K562 (cell line): ENCODE data around the gene KRT1. TPM values are rescaled to one million over a fixed set of nuclear protein-coding genes. Genes with fewer than 3 reads are reported as not detected.

Source experiments
- DMBX1 ChIP-seq: fragments of 250-450 bp; sonication (Bioruptor Pico); IDR thresholded peaks from 2 replicates; pipeline ENCODE4 v1.8.0; 2022; ENCODE audit warnings: inconsistent platforms, mild to moderate bottlenecking, moderate library complexity, borderline replicate concordance
- KAT8 ChIP-seq: fragments of 450-650 bp; IDR thresholded peaks from 2 replicates; pipeline ENCODE4 v1.6.1; 2016; ENCODE audit warnings: low read depth, mild to moderate bottlenecking
- MYC ChIP-seq, 2 experiments: fragments of 250-450 bp in 1 of 2; sonication (Bioruptor Pico) in 1 of 2; IDR thresholded peaks; 2 replicates each; pipeline versions ENCODE4 v1.5.1 to v1.6.1; 2012 to 2021; ENCODE audit warnings: low read depth in 2 of 2, borderline replicate concordance in 1 of 2, improper control_type of control experiment in 1 of 2, low read length in 1 of 2, mild to moderate bottlenecking in 1 of 2, moderate library complexity in 1 of 2
- NUFIP1 ChIP-seq: fragments of 450-650 bp; IDR thresholded peaks from 2 replicates; pipeline ENCODE4 v1.6.1; 2018; ENCODE audit not compliant: partially characterized antibody
- POLR2AphosphoS2 ChIP-seq: IDR thresholded peaks from 2 replicates; pipeline ENCODE4 v1.6.1; 2012; ENCODE audit warnings: low read length, improper control_type of control experiment
- RERE ChIP-seq: sonication (generic); formaldehyde crosslinking; IDR thresholded peaks from 2 replicates; pipeline ENCODE4 v1.8.0; 2023; ENCODE audit warnings: missing genetic modification reagents, mild to moderate bottlenecking, borderline replicate concordance
- TAF9B ChIP-seq: fragments of 450-650 bp; IDR thresholded peaks from 2 replicates; pipeline ENCODE4 v1.6.1; 2018; ENCODE audit warnings: mild to moderate bottlenecking; ENCODE audit not compliant: partially characterized antibody
- ZNF280A ChIP-seq: fragments of 450-650 bp; IDR thresholded peaks from 2 replicates; pipeline ENCODE4 v1.6.1; 2018; ENCODE audit warnings: mild to moderate bottlenecking, low read depth; ENCODE audit not compliant: partially characterized antibody
- ZNF766 ChIP-seq: fragments of 200-800 bp; sonication (Bioruptor generic); conservative IDR thresholded peaks from 2 replicates; pipeline ENCODE4 v1.6.1; 2016; ENCODE audit warnings: missing genetic modification characterization, missing compliant biosample characterization
- polyA plus RNA-seq, 8 experiments: library from polyadenylated mRNA; depleted of rRNA in 4 of 8; stranded (reverse) in 5 of 8; unstranded in 3 of 8; fragments of >200 nt; fragmentation: Nextera tagmentation in 2 of 8; fragmentation: Illumina TruSeq in 1 of 8; extraction: Ambion mirVana in 2 of 8; extraction: Trizol in 1 of 8; gene quantifications; 2 replicates each; pipeline versions ENCODE4 v1.2.1 to v1.2.3, GENCODE V29; 2011 to 2014; ENCODE audit warnings: inconsistent platforms in 1 of 8, missing spikeins in 1 of 8
- total RNA-seq, 7 experiments: library from RNA; depleted of rRNA in 6 of 7; stranded (reverse); fragments of >200 nt in 6 of 7; fragmentation: Illumina TruSeq in 2 of 7; extraction: Trizol in 2 of 7; gene quantifications; 2 replicates each; pipeline versions ENCODE4 v1.2.1 to v1.2.3, GENCODE V29; 2011 to 2021; ENCODE audit warnings: low replicate concordance in 1 of 7
- TF ChIP-seq, protein P1 (sequence below): fragments of 450-650 bp; IDR thresholded peaks from 2 replicates; pipeline ENCODE4 v1.7.1; 2018; ENCODE audit warnings: mild to moderate bottlenecking, low read depth; ENCODE audit not compliant: partially characterized antibody

KRT1 gene
- total and polyA plus RNA-seq, 9 of the 15 experiments (the other 6 are each of a cell fraction or from before 2014, with no cell fraction given), result 0.18 TPM; not detected in 8

- TF ChIP-seq, protein P1, sequence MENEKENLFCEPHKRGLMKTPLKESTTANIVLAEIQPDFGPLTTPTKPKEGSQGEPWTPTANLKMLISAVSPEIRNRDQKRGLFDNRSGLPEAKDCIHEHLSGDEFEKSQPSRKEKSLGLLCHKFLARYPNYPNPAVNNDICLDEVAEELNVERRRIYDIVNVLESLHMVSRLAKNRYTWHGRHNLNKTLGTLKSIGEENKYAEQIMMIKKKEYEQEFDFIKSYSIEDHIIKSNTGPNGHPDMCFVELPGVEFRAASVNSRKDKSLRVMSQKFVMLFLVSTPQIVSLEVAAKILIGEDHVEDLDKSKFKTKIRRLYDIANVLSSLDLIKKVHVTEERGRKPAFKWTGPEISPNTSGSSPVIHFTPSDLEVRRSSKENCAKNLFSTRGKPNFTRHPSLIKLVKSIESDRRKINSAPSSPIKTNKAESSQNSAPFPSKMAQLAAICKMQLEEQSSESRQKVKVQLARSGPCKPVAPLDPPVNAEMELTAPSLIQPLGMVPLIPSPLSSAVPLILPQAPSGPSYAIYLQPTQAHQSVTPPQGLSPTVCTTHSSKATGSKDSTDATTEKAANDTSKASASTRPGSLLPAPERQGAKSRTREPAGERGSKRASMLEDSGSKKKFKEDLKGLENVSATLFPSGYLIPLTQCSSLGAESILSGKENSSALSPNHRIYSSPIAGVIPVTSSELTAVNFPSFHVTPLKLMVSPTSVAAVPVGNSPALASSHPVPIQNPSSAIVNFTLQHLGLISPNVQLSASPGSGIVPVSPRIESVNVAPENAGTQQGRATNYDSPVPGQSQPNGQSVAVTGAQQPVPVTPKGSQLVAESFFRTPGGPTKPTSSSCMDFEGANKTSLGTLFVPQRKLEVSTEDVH, result no peak
- TF ChIP-seq POLR2AphosphoS2, result no peak
- no peak for TF ChIP-seq DMBX1 (CRISPR knock-in tag)
- no peak for TF ChIP-seq MYC (IDR thresholded peaks at IDR 0.05; ENCODE audit: low read depth, low read length)
- 0 out of 2 replicates have a peak, but pooled peaks have one; percentile 35 for TF ChIP-seq MYC (CRISPR knock-in tag; IDR thresholded peaks at IDR 0.05; ENCODE audit: borderline replicate concordance, low read depth)
- no peak for TF ChIP-seq ZNF280A
- no peak for TF ChIP-seq KAT8
- no peak for TF ChIP-seq NUFIP1
- no peak for TF ChIP-seq TAF9B
- no peak for TF ChIP-seq RERE (CRISPR knock-in tag)
- TF ChIP-seq ZNF766 (CRISPR knock-in tag), result no peak
Observed at GRCh38 chr12:52647601-52648000, 32.6 kb downstream of the KRT1 start (continued).
